ENCODE data around the gene SLC38A10. TPM values are rescaled to one million over a fixed set of nuclear protein-coding genes. Genes with fewer than 3 reads are reported as not detected.

SLC38A10 gene
- total and polyA plus RNA-seq, 2 of the 13 experiments (the other 11 are each of a cell fraction or from before 2014, with no cell fraction given): 23.4 to 55.8 TPM

- TF ChIP-seq HOMEZ (CRISPR knock-in tag; IDR thresholded peaks at IDR 0.05; ENCODE audit: low read depth) (no peak), ZNF850 (CRISPR knock-in tag; conservative IDR thresholded peaks at IDR 0.05) (no peak), TCF12 (IDR thresholded peaks at IDR 0.05) (no peak), TCF12 (CRISPR knock-in tag; IDR thresholded peaks at IDR 0.05) (no peak), ZNF468 (CRISPR knock-in tag; IDR thresholded peaks at IDR 0.05) (0 out of 2 replicates have a peak, but pooled peaks have one; percentile 22), EZH2 (conservative IDR thresholded peaks at IDR 0.05; ENCODE audit: low read depth, low read length) (no peak), IKZF4 (CRISPR knock-in tag; IDR thresholded peaks at IDR 0.05; ENCODE audit: borderline replicate concordance, low read depth, not compliant biosample characterization) (no peak), ZNF10 (CRISPR knock-in tag; IDR thresholded peaks at IDR 0.05; ENCODE audit: borderline replicate concordance, low read depth) (no peak), RELA (CRISPR knock-in tag; IDR thresholded peaks at IDR 0.05) (no peak), GRHL1 (CRISPR knock-in tag; conservative IDR thresholded peaks at IDR 0.05) (no peak), ZNF687 (CRISPR knock-in tag; IDR thresholded peaks at IDR 0.05) (peak; percentile 68), TBP (CRISPR knock-in tag; IDR thresholded peaks at IDR 0.05) (no peak), REXO4 (CRISPR knock-in tag; IDR thresholded peaks at IDR 0.05; ENCODE audit: borderline replicate concordance) (0 out of 2 replicates have a peak, but pooled peaks have one; percentile 1), GABPA (IDR thresholded peaks at IDR 0.05; ENCODE audit: low read depth, low read length) (peak; percentile 17; the same call in 1 of the 2 replicates), GABPA (CRISPR knock-in tag; IDR thresholded peaks at IDR 0.05; ENCODE audit: low read depth) (no peak), GLI4 (CRISPR knock-in tag; IDR thresholded peaks at IDR 0.05; ENCODE audit: borderline replicate concordance) (no peak), DMAP1 (CRISPR knock-in tag; IDR thresholded peaks at IDR 0.05) (no peak), CEBPG (CRISPR knock-in tag; IDR thresholded peaks at IDR 0.05) (no peak), HIC2 (CRISPR knock-in tag; IDR thresholded peaks at IDR 0.05; ENCODE audit: low read depth) (peak; percentile 46; the same call in 1 of the 2 replicates), CBFB (CRISPR knock-in tag; IDR thresholded peaks at IDR 0.05) (no peak)
Observed at GRCh38 chr17:81239714-81240555, 55.2 kb downstream of the SLC38A10 start (continued).

Measured in HepG2 (cell line).